Gastroesophageal sphincter (tissue), 4 donors: ENCODE measurements around the gene PRM1. TPM values are rescaled to one million over a fixed set of nuclear protein-coding genes. Genes with fewer than 3 reads are reported as not detected.
A peak's percentile ranks its signal among the peaks of the same experiment; 100 is the strongest.

Experiments used
- ATAC-seq: fragments of 150-250 bp; one replicate; pipeline ENCODE4 v1.9.1; 2016; ENCODE audit warnings: mild to moderate bottlenecking, moderate library complexity
- H3K27ac ChIP-seq, 4 donors: fragments of 200-600 bp; sonication (generic) in 3 of 4; 1 replicate in 3 of 4; 2 replicates in 1 of 4; pipeline ENCODE4 v1.5.1; 2016 to 2019
- H3K27me3 ChIP-seq: fragments of 200-600 bp; sonication (generic); one replicate; pipeline ENCODE4 v1.5.1; 2019
- H3K36me3 ChIP-seq, 2 donors: fragments of 200-600 bp; sonication (generic); one replicate each; pipeline ENCODE4 v1.5.1; 2019; ENCODE audit warnings: control low read depth in 1 of 2
- H3K4me1 ChIP-seq, 3 donors: fragments of 200-600 bp; sonication (generic); 1 replicate in 2 of 3; 2 replicates in 1 of 3; pipeline ENCODE4 v1.5.1; 2016 to 2019; ENCODE audit warnings: control low read depth in 2 of 3
- H3K4me3 ChIP-seq, 2 donors: fragments of 200-600 bp; sonication (generic); one replicate each; pipeline ENCODE4 v1.5.1; 2019; ENCODE audit warnings: mild to moderate bottlenecking in 1 of 2, moderate library complexity in 1 of 2
- H3K9me3 ChIP-seq, 3 donors: fragments of 200-600 bp; sonication (generic); one replicate each; pipeline ENCODE4 v1.5.1; 2017 to 2019; ENCODE audit warnings: control low read depth in 2 of 3
- CTCF ChIP-seq, 4 experiments: fragments of 200-600 bp in 2 of 4; fragments of 450-650 bp in 2 of 4; sonication (generic) in 1 of 4; IDR thresholded peaks; one replicate each; pipeline ENCODE4 v1.5.1; 2017 to 2019; ENCODE audit warnings: antibody characterized with exemption in 4 of 4, mild to moderate bottlenecking in 2 of 4, moderate library complexity in 2 of 4
- EP300 ChIP-seq: sonication (generic); formaldehyde crosslinking; IDR thresholded peaks from one replicate; pipeline ENCODE4 v1.6.1; 2017; ENCODE audit warnings: antibody characterized with exemption, mild to moderate bottlenecking
- POLR2A ChIP-seq, 2 donors: fragments of 450-650 bp; IDR thresholded peaks; one replicate each; pipeline ENCODE4 v1.6.1; 2017; ENCODE audit warnings: antibody characterized with exemption in 2 of 2, mild to moderate bottlenecking in 2 of 2, moderate library complexity in 1 of 2
- POLR2AphosphoS5 ChIP-seq: sonication (generic); formaldehyde crosslinking; IDR thresholded peaks from one replicate; pipeline ENCODE4 v1.6.1; 2017; ENCODE audit warnings: antibody characterized with exemption
- WGBS, 2 donors: methylation state at CpG; one replicate each; pipeline ENCODE4 v1.1.5; 2018; ENCODE audit warnings: low coverage in 1 of 2; 5-methylcytosine and 5-hydroxymethylcytosine counted together
- total RNA-seq, 4 donors: library from RNA; depleted of rRNA; stranded (reverse); fragments of >200 nt; gene quantifications; one replicate each; pipeline ENCODE4 v1.1.0, GENCODE V29; 2016

The PRM1 gene
- total RNA-seq, 4 donors from 2014 or later, result not detected

DNA sequence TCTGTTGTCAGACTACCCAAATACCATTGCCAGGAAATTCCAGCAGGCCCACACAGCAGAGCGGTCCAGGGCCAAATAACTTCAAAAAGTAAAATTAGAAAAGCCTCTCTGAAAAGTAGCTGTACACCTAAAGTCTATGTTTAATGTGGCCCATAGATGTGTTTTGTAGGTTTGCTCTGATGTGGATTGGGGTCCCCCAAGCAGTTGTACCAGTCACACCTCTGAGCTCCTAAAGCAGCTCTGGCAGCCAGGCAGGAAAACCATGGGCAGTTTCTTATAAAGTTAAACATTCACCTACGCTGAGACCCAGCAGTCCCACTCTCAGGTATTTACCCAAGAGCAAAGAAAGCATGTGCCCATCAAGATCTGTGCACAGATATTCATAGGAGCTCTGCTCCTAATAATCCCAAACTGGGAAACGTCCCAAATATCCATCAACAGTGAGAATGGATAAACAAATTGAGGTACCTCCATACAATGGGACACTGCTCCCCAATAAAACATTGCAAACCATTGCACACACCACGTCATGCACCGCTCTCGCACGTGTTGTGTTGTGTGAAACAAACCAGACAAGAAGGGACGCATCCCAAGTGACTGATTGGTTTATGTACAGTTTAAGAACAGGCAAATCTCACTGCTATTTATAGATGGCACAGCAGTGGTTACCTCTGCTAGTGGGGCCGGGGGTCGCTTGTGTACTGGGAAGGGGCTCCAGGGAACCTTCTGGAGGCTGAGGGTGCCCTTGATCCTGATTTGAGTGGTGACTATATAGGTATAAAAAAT is 15.8 kb upstream of the PRM1 start:
- Histone ChIP-seq H3K27ac (peak overlapping the region in 1 of 4 donors; percentile 19), H3K9me3 (no peaks in the 10 kb centered on the region), H3K36me3 (no peaks in the 10 kb centered on the region), H3K27me3 (no peaks in the 10 kb centered on the region), H3K4me1 (peaks cover 0 to 18% (median 10%) of the 10 kb centered on the region in 3 donors), H3K4me3 (peak overlapping the region in 1 of 2 donors; percentile 30)
- no peak for ATAC-seq
- TF ChIP-seq POLR2A (IDR thresholded peaks at IDR 0.05) (no peak), EP300 (no peak), POLR2AphosphoS5 (no peak), CTCF (IDR thresholded peaks at IDR 0.05) (no peak)
- 58 to 100% methylated on average over 1 to 9 of the region's 10 CpGs for WGBS, 2 donors

GRCh38 chr16:11296351-11296705 is 15.2 kb upstream of the PRM1 start:
- WGBS, 2 donors, result 59% methylated on average over 2 of the region's 3 CpGs; no CpG with 5 or more reads in 1 of the 2 donors
- ATAC-seq, result no peak
- Histone ChIP-seq H3K36me3 (no peaks in the 10 kb centered on the region), H3K27me3 (no peaks in the 10 kb centered on the region), H3K9me3 (no peaks in the 10 kb centered on the region), H3K4me3 (no peak overlapping the region), H3K27ac (no peak overlapping the region), H3K4me1 (peaks cover 0 to 18% (median 10%) of the 10 kb centered on the region in 3 donors)
- TF ChIP-seq POLR2A (IDR thresholded peaks at IDR 0.05) (no peak), POLR2AphosphoS5 (no peak), CTCF (IDR thresholded peaks at IDR 0.05) (no peak), EP300 (no peak)

DNA sequence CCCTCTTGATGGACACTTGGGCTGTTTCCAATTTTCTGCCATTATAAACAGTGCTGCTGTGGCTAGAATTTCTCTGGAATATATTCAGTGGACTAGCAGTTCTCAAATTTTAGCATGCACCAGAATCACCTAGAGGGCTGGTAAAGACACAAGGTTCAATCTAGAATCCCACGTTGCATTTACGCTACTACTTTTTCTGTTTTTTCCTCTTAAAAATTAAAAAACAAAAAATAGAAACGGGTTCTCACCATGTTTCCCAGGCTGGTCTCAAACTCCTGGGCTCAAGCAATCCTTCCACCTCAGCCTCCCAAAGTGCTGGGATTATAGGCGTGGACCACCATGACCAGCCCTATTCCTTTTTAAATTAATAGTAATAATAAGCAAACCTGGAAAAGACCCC is 14.5 kb upstream of the PRM1 start:
- Histone ChIP-seq H3K4me1 (peaks cover 0 to 18% (median 10%) of the 10 kb centered on the region in 3 donors), H3K36me3 (no peaks in the 10 kb centered on the region), H3K27ac (no peak overlapping the region), H3K9me3 (no peaks in the 10 kb centered on the region), H3K4me3 (no peak overlapping the region), H3K27me3 (no peaks in the 10 kb centered on the region)
- TF ChIP-seq POLR2AphosphoS5 (no peak), EP300 (no peak), POLR2A (IDR thresholded peaks at IDR 0.05) (no peak), CTCF (IDR thresholded peaks at IDR 0.05) (no peak)
- no peak for ATAC-seq
- 94 to 96% methylated on average over 4 of the region's 4 CpGs for WGBS, 2 donors

DNA sequence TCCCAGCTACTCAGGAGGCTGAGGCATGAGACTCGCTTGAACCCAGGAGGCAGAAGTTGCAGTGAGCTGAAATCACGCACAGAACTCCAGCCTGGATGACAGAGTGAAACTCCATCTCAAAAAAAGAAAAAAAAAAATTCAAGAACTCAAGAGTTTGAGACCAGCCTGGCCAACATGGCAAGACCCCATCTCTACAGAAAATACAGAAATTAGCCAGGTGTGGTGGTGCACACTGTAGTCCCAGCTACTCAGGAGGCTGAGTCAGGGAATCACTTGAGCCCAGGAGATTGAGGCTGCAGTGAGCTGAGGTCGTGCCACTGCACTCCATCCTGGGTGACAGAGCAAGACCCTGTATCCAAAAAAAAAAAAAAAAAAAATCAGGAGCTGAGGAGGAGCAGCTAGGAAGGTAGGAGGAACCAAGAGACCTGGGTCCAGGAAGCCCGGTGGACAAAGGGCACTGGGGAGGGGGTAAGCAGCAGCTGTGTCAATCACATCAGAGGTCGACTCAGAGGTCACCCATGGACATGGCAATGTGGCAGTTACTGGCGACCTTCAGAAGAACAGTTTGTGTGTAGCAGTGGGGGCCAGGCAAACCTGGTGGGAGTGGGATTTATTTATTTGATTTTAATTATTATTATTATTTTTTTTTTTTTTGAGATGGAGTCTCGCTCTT is 11.1 kb upstream of the PRM1 start:
- no peaks in the 10 kb centered on the region for H3K9me3 ChIP-seq
- peaks cover 0 to 6% (median 3%) of the 10 kb centered on the region in 3 donors for H3K4me1 ChIP-seq
- no peaks in the 10 kb centered on the region for H3K36me3 ChIP-seq
- no peaks in the 10 kb centered on the region for H3K27me3 ChIP-seq
- WGBS, 2 donors, result 83 to 85% methylated on average over 1 to 6 of the region's 7 CpGs
- no peak for ATAC-seq
- TF ChIP-seq POLR2A (IDR thresholded peaks at IDR 0.05) (no peak), CTCF (IDR thresholded peaks at IDR 0.05) (no peak), POLR2AphosphoS5 (no peak), EP300 (no peak)
- no peak overlapping the region for H3K4me3 ChIP-seq
- no peak overlapping the region for H3K27ac ChIP-seq
